DMS 273 treated with DMSO at 0.1 percent for 48 hours (cell line): ENCODE results near the gene NUP85.
"Not testable (repeated sequence)": the region's sequence is repeated elsewhere in the genome, so short reads cannot be mapped to it uniquely, and the experiment has no call there.

Source experiments
- DNase-seq: peaks from one replicate; lab custom pipeline; 2025; lab: John Stamatoyannopoulos, UW

Gene NUP85

DNA sequence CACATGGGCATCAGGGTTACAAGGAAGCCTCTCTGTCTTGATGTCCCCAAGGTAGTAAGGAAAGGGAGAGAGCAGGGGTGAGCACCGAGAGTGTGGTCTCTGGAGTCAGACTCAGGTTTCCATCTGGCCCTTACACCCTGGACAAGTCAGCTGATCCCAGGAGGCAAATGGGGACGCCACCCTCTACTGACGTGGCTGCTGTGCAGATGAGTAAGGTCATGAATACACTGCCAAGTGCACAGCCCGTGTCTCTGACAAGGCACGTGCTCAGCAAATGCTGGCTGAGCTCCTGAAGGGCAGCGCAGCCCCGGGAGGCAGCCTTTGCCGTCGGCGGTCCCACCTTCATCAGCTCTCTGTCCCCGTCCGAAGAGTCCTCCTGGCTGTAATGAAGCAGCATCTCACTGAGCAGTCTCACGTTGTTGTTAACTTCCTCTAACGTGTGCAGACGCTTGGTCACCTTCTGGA lies 36.5 kb downstream of the NUP85 start:
- DNase-seq = no peak

DNA sequence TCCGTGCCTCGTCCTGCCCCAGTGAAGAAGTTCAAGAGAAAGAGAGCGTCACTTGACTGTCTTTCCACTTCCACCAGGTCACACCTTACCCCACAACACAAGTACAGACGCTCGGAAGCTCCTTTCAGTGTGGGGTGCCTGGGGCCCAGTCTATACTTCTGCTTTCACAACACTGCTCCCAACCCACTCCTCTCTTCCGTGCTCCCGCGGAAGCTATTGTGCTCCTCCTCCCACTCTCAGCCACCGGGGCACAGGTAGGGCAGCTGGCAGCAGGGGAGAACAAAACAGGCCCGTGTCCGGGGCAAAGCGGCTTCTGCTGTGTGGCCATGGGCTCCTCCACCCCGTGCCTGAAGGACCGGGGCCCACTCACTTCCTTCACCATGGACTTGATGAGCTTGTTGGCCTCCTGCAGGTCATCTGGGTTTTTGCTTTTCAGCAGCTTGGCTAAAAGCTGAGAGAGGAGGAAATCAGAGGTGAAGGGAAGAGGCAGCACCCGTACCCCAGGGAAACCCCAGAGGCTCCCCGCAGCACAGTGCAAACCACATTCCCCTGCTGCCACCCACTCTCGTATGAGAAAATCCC lies 37.1 kb downstream of the NUP85 start:
- DNase-seq = no peak

DNA sequence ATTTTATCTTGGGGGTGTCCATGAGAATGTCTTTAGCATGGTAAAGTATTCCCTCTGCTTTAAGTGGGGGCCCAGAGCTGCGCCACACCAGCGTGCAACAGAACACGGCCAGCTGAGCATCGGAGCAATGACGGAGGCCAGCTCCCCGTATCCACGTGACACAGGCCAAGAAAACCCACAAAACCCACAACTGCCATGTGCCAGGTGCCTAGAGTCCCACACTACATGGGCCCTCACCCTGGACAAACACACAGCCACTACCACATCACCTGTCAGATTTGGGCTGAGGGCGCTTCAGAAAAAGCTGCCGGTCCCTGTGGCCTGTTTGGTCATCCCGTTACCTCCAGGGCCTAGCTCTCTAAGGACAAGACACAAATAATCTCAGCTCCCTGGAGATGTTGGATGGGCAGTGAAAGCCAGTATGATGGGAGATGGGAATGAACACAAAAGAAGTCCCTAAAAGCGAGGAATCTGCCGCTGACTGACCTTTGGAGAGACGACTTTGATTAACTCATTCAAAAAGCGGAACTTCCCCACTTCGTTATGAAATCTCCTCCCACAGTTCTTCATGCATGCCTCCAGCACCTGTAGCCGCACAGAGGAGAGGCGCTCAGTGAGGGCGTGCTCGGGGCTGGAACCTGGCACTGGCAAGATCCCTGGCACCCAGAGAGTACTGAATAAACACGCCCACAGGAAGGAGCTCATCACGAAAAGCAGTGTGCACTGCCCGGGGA lies 38.8 kb downstream of the NUP85 start:
- DNase-seq = no peak

DNA sequence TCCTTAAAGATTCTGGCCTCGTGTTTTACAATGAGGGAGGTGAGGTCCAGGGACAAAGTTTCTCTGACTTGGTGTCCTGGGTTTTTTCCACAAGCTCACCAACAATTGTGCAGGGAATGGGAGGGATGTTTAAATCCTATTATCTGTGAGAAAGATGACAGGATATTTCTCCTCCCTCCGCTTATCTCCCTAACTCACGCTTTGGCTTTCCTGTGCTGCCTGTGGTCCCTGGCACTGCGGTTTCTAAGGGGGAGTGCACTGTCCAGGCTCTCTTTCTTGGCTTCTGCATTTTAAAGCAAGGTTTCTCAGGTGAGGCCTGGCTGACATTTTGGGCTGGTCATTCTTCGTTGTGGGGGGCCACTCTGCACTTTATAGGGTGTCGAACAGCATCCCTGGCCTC lies 39.5 kb downstream of the NUP85 start:
- no peak for DNase-seq

DNA sequence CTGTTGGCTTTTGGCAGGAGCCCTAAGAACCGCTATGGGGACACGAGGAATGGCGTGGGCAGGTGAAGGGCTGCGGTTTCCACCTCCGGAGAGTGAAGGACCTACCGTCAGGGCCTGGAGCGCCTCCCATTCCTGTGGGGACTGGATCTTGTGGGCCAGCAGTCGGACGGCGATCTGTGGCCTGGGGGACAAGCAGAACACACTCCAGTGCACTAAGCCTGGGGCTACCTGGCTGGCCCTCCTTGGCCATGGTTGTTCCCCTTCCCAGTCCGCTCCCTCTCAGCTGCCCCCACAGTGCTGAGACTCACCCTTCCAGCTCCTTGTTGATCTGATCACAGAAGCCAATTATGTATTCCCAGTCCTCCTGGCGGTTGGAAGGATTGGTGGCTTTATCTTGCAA lies 40.9 kb downstream of the NUP85 start:
- no peak for DNase-seq

DNA sequence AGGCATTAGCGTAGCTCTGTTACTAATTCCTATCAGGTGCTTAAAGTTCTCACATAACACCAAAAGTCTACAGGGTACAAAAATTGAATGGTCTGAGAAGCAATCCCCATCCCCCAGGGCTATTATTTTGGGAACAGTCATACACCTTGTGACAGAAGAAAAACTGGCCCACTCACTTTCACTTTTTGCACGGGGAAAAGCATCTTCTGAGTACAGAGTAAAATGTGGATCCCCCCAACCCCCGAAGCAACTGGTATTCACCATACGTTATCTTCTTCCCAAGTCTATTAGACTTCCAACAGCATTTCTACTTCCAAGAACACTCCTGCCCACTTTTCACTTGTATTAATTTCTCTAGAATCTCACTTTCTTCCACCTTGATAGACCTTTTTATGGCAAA lies 44.1 kb downstream of the NUP85 start:
- DNase-seq = no peak

DNA sequence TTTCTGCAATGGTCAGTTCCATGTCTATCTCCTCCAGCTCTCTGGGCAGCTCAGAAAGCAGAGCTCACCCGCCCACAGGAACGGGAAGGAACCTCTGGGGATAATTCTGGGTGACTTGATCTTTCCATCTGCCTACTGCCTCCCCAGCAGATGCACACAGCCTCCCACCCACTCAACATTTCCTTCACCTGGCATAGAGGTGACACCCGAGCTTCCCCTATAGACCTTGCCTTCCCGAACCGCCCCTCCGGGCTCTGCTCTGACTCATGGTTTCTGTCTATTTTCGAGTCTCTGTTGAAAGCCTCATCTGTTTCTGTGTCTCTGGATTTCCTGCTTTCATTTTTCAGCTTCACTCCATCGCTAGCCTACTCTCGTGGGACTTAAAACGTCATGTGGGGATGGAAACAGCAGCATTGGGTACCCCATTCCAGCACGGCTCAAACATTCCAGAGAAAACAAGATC lies 44.6 kb downstream of the NUP85 start:
- DNase-seq = no peak

DNA sequence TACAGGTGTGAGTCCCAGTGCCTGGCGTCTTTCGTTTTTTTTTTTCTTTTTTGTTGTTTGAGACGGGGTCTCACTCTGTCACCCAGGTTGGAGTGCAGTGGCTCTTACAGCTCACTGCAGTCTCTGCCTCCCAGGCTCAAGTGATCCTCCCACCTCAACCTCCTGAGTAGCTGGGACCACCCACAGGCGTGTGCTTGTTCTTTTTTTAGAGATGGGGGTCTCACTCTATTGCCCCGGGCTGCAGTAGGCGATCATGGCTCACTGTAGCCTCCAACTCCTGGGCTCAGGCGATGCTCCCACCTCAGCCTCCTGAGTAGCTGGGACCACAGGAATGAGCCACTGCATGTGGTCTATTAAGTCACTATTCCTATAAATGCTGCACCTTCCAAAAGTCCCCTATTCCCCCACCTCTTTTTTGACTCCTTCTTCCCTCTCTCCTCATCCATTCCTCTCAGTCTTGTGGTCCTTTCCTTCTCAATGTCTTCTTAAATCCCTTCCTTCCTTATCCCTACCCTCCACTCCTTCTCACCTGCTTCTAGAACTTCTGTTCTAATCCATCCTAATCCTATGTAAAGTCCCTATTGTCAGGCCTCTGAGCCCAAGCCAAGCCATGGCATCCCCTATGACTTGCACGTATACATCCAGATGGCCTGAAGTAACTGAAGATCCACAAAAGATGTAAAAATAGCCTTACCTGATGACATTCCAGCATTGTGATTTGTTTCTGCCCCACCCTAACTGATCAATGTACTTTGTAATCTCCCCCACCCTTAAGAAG lies 46.7 kb downstream of the NUP85 start:
- no peak for DNase-seq

DNA sequence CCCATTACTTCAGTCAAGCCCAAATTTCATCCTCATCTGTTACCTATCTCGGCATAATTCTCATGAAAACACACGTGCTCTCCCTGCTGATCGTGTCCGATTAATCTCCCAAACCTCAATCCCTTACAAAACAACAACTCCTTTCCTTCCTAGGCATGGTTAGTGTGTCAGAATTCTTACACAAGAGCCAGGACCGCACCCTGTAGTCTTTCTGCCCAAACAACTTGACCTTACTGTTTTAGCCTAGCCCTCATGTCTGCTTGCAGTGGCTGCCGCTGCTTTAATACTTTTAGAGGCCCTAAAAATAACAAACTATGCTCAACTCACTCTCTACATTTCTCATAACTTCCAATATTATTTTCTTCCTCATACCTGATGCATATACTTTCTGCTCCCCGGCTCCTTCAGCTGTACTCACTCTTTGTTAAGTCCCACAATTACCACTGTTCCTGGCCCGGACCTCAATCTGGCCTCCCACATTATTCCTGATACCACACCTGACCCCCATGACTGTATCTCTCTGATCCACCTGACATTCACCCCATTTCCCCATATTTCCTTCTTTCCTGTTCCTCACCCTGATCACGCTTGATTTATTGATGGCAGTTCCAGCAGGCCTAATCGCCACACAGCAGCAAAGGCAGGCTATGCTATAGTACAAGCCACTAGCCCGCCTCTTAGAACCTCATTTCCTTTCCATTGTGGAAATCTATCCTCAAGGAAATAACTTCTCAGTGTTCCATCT lies 50.6 kb downstream of the NUP85 start:
- not testable (repeated sequence) for DNase-seq

DNA sequence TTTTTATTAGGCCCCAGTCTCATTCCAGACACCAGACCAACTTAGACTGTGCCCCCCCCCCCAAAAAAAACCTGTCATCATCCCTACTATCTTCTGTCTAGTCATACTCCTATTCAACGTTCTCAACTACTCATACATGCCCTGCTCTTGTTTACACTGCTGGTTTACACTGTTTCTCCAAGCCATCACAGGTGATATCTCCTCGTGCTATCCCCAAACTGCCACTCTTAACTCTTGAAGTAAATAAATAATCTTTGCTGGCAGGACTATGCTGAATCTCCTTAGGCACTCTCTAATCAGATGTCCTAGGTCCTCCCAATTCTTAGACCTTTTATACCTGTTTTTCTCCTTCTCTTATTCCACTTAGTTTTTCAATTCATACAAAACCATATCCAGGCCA lies 51.7 kb downstream of the NUP85 start:
- not testable (repeated sequence) for DNase-seq

DNA sequence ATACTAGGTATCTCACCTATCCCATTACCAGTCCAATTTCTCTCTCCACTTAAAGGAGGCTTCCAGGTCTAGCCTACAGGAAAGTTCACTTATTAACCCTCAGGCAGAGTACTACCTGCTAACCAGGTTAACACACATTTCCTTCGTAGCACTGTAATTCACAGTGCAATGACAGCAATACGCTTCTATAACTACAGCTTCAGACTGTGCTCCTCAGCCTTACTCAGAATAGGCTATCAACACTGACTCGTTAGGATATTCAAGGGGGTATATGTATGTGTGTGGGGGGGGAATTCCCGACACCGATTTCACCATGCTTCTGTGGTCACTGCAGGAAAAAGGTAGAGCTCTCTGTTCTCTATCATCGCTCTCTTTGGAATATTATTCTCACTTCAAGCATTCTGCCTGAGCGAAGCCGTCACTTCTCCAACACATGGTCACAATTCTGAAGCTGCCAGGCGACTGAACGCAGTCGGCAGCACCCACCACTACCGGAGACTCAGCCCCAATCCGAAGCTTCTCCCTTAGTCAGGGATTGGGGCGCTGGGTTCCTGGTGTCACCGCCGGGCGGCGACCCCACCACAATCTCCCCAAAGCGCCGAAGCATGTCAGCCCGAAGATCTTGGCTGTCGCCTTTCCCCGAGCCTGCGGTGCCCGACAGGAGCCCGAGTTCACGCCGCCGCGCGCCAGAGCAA lies 55.3 kb downstream of the NUP85 start:
- no peak for DNase-seq

DNA sequence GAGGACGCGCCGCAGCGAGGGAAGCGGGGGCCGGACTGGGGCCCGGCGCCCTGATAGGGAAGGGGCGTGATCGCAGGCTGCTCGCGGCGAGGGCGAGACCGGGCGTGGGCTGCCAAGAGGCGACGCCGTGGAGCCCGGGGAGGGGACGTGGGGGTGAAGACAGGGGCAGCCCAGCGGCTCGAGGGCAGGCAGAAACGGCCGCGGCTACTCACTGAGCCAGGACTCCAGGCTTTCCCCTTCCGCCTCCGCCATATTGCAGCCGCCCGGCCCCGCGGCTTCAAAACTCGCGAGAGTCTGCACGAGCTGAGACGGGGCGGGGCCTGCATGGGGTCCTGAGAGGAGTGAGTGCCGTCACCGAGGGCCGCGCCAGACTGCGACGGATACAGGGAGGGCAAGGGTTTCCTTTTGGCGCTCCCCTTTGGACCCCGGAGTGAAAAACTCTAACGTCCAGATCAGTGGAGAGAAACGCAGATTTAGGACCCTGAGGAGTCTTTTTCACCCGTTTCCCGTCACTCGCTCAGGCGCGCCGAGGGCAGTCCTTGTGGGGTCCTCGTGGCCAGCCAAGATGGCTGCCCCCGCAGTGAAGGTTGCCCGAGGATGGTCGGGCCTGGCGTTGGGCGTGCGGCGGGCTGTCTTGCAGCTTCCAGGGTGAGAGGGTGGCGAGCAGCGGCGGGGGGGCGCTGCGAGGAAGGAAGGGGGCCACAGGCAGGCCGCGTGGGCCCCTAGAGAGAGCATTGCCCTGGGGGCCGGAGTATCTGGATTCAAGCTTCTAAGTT lies 56.0 kb downstream of the NUP85 start, which contains the start of the genes GGA3 and MRPS7:
Gene GGA3, minus strand, starts transcription at position 271 of the 776 bp plus-strand sequence. Its CDS starts 19 bp downstream, at position 252.
Gene MRPS7, plus strand, starts transcription at position 544 of the 776 bp plus-strand sequence. Its CDS starts 22 bp downstream, at position 566.
- DNase-seq = peak; percentile 79

DNA sequence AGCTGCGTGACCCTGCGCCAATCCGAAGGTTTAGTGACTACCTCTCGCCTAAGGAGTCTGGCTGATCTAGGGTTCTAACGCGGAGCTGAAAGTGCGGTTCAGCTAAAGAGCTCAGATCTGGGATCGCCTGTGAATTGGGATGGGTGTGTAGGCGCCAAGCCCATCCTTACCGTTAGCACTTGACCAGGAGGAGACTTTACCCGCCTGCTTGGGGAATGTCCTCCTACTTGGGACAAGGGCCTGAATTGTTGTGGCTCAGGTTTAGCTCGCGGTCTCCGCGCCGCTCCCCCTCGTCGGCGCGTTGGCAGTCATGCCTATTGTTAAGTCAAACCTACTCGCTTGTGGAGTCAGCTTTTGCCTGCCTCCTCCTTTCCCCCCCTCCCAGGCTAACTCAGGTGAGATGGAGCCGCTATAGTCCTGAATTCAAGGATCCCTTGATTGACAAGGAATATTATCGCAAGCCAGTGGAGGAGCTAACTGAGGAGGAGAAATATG lies 56.7 kb downstream of the NUP85 start:
- no peak for DNase-seq

DNA sequence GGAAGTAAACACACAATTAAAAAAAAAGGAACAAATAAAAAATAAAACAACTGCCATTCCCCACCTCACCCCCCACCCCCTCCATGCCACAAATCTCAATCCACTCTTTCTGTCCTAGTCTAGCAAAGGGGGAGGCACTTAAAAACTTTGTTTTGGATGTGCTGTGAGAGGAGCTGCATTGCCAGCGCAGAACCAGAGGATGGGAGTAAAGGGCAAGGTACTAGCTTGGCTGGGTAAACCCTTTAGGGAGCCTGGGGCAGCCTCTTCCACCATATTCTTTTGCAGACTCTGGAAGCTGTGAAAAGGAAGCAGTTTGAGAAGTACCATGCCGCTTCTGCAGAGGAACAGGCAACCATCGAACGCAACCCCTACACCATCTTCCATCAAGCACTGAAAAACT lies 57.6 kb downstream of the NUP85 start:
- no peak for DNase-seq

DNA sequence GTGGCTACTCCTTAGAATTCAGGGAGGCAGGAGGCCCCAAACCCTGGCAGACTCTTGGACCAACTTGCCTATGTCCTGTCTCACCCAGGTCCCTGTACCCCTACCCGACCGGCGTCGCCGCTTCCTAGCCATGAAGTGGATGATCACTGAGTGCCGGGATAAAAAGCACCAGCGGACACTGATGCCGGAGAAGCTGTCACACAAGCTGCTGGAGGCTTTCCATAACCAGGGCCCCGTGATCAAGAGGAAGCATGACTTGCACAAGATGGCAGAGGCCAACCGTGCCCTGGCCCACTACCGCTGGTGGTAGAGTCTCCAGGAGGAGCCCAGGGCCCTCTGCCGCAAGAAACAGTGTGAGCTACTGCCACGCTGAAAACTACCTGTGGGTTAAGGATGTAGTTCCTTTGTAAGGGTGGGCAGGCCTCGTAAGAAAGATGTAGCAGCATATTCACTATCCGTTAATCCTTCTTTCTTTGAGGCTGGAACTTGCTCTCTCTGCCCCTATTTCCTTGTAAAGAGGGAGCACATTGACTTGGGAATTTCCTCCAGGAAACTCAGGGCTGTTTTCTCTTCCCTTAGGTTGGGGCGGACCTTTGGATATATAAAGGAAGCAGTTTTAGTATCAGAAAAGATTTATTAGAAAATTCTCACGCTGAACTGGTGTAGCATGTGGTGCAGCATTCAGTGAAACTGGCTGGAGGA lies 60.3 kb downstream of the NUP85 start:
- DNase-seq = no peak

DNA sequence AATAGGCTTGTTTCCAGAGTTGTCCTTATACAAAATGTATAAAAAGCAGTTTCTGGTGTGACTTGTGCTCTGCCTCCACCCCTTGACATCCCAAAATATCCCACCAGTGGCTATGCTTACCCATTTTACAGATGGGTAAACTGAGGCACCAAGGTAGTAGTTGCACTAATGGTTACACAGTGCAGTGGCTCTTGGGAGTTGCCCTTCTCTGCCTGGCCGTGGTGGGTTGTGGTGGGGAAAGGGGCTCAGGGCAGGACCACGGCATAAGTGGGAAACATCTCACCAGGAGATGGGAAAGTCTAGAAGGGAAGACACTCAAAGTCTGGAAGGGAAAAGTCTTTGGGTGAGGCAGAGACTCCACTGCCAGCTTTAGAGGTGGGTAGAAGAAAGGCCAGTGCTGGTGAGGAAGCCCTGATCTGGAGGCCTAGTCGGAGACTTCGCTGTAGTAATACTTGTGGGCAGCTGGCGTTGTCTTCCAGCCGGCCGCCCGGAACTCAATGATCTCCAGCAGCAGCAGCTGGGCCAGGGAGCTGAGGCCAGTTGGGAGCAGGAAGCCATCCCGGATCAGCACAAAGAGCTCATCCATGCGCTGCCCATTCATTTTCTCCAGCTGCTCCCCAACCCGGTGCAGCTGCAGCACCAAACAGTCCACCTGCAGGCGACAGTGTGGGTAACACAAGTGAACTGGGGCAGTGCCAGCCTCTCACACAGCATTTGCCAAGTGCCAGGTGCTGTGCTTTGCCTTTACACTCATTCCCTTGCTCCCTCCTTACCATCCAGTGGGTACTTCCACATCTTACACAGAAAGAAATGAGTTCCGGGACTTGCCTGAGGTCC lies 61.1 kb downstream of the NUP85 start:
- DNase-seq = no peak

DNA sequence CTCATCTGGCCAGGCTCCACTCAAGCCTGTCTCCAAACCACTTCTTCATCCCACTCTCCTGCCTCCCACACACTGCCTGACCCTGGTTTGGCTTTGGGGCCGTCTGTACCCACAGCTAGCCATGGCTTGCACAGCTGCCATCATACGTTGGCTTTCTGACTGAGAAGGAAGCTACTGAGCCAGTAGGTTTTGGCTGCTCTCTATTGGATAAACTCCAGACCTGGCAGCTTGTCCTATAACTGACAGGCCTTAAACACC lies 61.6 kb downstream of the NUP85 start:
- DNase-seq = no peak

DNA sequence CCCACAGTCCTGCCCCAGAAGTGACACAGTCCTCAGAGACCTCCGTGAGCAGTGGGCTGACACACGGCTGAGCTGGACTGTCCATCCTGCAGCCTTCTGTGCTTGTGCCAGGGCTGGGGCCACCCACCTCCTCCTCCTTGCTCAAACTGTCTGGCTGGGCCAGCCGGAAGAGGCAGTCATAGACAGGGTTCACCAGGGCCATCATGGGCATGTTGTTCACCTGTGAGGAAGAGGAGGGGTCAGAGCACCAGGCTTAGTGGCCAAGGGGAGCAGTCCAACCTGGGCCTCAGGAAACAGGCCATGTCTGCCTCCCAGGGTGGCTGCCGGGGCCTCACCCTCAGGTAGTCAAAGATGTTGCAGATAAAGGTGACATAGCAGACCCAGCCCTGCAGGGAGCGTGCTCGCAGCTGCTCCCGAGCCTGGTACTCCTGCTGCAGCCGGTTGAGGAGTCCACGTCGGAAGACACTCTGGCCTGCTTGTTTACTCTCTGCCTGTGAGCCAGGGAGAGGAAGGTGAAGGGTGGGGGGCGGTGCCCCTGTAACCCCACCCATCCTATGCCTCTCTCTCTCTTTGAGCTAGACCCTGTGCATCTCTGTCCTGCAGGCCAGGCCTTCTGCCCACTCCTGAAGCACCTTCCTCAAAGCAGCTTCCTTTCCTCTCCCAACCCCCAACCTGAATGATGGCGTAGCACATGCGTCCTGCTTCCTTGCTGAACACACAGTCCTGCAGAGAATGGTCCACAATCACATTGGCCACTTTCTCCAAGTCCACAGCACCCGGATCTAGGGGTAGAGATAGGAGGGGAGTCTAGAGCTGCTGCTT lies 62.1 kb downstream of the NUP85 start:
- no peak for DNase-seq
